HEK293T (cell line): ENCODE results near the gene DAND5.

Source experiments
- FOXK2 ChIP-seq: fragments of 450-650 bp; IDR thresholded peaks from 2 replicates; pipeline ENCODE4 v1.6.1; 2016; ENCODE audit warnings: mild to moderate bottlenecking
- SP1 ChIP-seq: fragments of 450-650 bp; IDR thresholded peaks from 2 replicates; pipeline ENCODE4 v1.6.1; 2017

DNA sequence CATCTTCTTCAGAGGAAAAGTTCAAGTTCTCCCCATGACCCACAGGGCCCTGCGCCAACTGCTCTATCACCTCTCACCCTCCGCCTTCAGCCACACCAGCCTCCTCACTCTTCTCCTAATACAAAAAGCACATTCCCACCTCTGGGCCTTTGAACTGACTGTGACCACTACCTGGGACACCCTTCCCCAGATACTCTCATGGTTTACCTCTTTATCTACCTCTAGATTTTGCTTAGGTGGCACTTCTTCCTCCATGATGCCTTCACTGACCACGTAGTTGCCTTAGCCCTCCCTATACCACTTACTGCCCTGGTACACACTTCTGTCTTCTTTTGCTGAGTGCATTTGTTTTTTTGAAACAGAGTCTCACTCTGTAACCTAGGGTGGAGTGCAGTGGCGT, 46.4 kb upstream of the DAND5 start:
- TF ChIP-seq FOXK2 (no peak), SP1 (no peak)
